ENCODE data around the gene CSMD2.
A peak's percentile ranks its signal among the peaks of the same experiment; 100 is the strongest.
"Not testable (repeated sequence)": the region's sequence is repeated elsewhere in the genome, so short reads cannot be mapped to it uniquely, and the experiment has no call there.

The CSMD2 gene

GRCh38 chr1:34100332-34100731 lies 64.7 kb downstream of the CSMD2 start:
- no peak for DNase-seq

- DNase-seq: not testable (repeated sequence)
Observed at GRCh38 chr1:34092399-34092798, 72.6 kb downstream of the CSMD2 start.

GRCh38 chr1:34089731-34090130 lies 75.3 kb downstream of the CSMD2 start:
- DNase-seq: no peak

- no peak for DNase-seq
Observed at GRCh38 chr1:34087986-34088385, 77.0 kb downstream of the CSMD2 start.

- DNase-seq: no peak
Observed at GRCh38 chr1:34086561-34086960, 78.5 kb downstream of the CSMD2 start.

- no peak for DNase-seq
Observed at GRCh38 chr1:34083974-34084373, 81.1 kb downstream of the CSMD2 start.

- DNase-seq: not testable (repeated sequence)
Observed at GRCh38 chr1:34082085-34082670, 82.9 kb downstream of the CSMD2 start.

- DNase-seq: no peak
Observed at GRCh38 chr1:34078383-34078782, 86.6 kb downstream of the CSMD2 start.

- DNase-seq: no peak
Observed at GRCh38 chr1:34075576-34075975, 89.5 kb downstream of the CSMD2 start.

- no peak for DNase-seq
Observed at GRCh38 chr1:34073028-34073695, 91.9 kb downstream of the CSMD2 start.

GRCh38 chr1:34070201-34070836 lies 94.7 kb downstream of the CSMD2 start:
- DNase-seq: no peak

GRCh38 chr1:34066981-34067603 lies 97.9 kb downstream of the CSMD2 start:
- DNase-seq: no peak

GRCh38 chr1:34066166-34066565 lies 98.9 kb downstream of the CSMD2 start:
- DNase-seq: no peak

GRCh38 chr1:34065498-34065897 lies 99.5 kb downstream of the CSMD2 start:
- DNase-seq: no peak

- DNase-seq: no peak
Observed at GRCh38 chr1:34060901-34061415, 104.1 kb downstream of the CSMD2 start.

- no peak for DNase-seq
Observed at GRCh38 chr1:34060187-34060730, 104.8 kb downstream of the CSMD2 start.

GRCh38 chr1:34057347-34058130 lies 107.5 kb downstream of the CSMD2 start:
- peak; percentile 49 for DNase-seq

GRCh38 chr1:34055818-34056217 lies 109.2 kb downstream of the CSMD2 start:
- no peak for DNase-seq

- DNase-seq: no peak
Observed at GRCh38 chr1:34054920-34055319, 110.1 kb downstream of the CSMD2 start.

- DNase-seq: no peak
Observed at GRCh38 chr1:34053660-34054059, 111.4 kb downstream of the CSMD2 start.

- no peak for DNase-seq
Observed at GRCh38 chr1:34052565-34052964, 112.5 kb downstream of the CSMD2 start.

GRCh38 chr1:34050709-34051485 lies 114.1 kb downstream of the CSMD2 start:
- DNase-seq: no peak
